Fibroblast of lung (primary cell): ENCODE data around the gene CCDC69.

Experiments
- EZH2 ChIP-seq: IDR thresholded peaks from 2 replicates; pipeline ENCODE4 v1.5.1; 2012; ENCODE audit warnings: low read length, control low read depth, mild to moderate bottlenecking; ENCODE audit errors: missing control alignments
- TF ChIP-seq, protein P1 (sequence below), 2 donors: IDR thresholded peaks in 1 of 2; conservative IDR thresholded peaks in 1 of 2; 1 replicate in 1 of 2; 2 replicates in 1 of 2; pipeline ENCODE4 v1.5.1; 2011 to 2012; ENCODE audit warnings: low read length in 2 of 2, control low read depth in 1 of 2, inconsistent platforms in 1 of 2, low read depth in 1 of 2, mild to moderate bottlenecking in 1 of 2

GRCh38 chr5:151267491-151268260, 43.8 kb upstream of the CCDC69 start:
- TF ChIP-seq, protein P1, sequence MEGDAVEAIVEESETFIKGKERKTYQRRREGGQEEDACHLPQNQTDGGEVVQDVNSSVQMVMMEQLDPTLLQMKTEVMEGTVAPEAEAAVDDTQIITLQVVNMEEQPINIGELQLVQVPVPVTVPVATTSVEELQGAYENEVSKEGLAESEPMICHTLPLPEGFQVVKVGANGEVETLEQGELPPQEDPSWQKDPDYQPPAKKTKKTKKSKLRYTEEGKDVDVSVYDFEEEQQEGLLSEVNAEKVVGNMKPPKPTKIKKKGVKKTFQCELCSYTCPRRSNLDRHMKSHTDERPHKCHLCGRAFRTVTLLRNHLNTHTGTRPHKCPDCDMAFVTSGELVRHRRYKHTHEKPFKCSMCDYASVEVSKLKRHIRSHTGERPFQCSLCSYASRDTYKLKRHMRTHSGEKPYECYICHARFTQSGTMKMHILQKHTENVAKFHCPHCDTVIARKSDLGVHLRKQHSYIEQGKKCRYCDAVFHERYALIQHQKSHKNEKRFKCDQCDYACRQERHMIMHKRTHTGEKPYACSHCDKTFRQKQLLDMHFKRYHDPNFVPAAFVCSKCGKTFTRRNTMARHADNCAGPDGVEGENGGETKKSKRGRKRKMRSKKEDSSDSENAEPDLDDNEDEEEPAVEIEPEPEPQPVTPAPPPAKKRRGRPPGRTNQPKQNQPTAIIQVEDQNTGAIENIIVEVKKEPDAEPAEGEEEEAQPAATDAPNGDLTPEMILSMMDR (conservative IDR thresholded peaks at IDR 0.05 in 1 of 2, IDR thresholded peaks at IDR 0.05 in 1 of 2; ENCODE audit: low read depth in 1 of 2, low read length in 2 of 2), result no peak
- no peak for TF ChIP-seq EZH2
